ENCODE results near the gene IMPACT.

The IMPACT gene

DNA sequence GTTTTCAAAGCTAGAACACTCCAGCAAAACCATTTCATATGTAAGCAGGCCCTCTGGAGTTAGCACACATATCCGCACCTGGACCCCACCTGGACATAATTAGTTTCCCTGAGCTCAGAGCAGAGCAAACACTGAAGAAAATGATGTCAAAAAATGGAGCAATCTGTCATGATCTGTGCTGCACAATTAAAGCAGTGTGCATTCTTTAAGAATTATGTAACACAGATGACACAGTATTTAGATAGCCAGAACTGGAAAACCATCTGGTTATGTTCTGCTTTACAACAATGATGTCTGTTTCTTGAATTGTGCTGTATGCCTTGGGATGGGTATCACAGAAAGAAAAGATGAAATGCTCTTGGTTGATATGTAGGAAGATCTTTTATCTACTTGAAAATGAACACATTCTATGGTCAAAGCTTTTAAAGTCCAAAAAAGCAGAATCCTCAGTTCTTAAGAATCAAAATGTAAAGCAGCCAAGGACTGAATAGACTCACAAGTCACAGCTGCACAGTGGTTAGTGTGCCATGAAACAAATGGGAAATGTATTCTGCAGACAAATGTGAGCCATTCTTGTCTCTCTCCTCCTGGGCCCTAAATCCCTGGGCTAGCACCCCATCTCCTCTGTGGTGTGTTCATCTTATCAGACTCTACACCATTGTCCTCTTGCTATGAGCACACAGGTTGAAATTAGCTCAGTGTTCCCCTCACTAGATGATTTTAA, 70.7 kb downstream of the IMPACT start:
- TF ChIP-seq, protein P1, sequence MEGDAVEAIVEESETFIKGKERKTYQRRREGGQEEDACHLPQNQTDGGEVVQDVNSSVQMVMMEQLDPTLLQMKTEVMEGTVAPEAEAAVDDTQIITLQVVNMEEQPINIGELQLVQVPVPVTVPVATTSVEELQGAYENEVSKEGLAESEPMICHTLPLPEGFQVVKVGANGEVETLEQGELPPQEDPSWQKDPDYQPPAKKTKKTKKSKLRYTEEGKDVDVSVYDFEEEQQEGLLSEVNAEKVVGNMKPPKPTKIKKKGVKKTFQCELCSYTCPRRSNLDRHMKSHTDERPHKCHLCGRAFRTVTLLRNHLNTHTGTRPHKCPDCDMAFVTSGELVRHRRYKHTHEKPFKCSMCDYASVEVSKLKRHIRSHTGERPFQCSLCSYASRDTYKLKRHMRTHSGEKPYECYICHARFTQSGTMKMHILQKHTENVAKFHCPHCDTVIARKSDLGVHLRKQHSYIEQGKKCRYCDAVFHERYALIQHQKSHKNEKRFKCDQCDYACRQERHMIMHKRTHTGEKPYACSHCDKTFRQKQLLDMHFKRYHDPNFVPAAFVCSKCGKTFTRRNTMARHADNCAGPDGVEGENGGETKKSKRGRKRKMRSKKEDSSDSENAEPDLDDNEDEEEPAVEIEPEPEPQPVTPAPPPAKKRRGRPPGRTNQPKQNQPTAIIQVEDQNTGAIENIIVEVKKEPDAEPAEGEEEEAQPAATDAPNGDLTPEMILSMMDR (IDR thresholded peaks at IDR 0.05) = no peak

DNA sequence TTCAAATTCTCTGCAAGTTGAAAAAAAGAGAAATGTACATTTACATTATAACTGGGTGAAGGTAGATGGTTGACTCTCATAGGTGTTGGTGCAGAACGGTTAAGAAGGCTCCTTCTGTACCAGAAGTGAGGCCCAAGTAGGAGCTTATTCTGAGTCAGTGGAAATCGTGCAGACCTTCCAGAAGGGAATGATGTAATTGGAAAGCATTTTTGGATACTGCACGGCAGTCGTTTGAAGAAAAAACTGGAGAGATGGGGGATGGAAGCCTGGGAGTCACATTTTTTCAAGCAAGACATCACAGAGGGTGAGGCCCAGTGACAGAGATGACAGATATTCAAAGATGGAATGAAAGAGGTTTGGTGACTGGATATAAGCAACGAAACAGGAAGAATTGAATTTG, 73.3 kb downstream of the IMPACT start:
- TF ChIP-seq, protein P1 (IDR thresholded peaks at IDR 0.05) = no peak

DNA sequence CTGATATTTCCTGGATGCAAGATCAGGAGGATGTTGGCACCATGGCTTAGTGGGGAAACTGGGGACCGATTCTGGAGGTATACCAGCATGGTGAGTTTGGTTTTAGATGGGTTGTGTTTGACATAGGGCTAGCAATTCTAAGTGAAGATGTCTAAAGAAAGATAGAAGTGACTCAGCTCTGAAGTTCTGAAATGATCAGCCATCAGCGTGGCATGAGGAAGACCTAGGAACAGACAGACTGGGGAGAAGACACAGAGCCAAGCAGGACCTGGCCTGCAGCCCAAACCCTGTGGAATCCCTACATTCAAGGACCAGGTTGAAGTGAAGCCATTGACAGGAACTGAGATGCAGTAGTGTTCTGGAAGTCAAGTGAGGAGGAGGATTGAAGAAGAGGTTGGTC, 73.7 kb downstream of the IMPACT start:
- TF ChIP-seq, protein P1 (IDR thresholded peaks at IDR 0.05) = no peak

DNA sequence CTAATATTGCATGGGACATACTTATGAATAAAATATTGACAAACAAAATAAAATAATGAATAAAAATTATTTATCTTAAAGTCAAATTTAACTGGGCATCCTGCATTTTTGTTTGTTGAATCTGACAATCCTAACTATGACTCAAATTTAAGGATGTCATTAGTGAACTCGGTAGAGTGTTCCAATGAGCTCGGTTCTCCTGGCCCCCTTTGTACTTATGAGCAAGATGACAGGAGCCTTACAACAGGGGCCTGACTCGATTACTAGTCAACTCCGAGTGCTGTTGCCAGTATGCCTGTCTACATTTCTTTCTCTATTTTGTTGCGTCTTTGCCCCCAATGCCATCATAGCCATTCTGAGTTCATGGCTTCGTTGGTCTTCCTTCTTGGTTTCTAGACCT, 74.3 kb downstream of the IMPACT start:
- TF ChIP-seq, protein P1 (IDR thresholded peaks at IDR 0.05) = no peak

DNA sequence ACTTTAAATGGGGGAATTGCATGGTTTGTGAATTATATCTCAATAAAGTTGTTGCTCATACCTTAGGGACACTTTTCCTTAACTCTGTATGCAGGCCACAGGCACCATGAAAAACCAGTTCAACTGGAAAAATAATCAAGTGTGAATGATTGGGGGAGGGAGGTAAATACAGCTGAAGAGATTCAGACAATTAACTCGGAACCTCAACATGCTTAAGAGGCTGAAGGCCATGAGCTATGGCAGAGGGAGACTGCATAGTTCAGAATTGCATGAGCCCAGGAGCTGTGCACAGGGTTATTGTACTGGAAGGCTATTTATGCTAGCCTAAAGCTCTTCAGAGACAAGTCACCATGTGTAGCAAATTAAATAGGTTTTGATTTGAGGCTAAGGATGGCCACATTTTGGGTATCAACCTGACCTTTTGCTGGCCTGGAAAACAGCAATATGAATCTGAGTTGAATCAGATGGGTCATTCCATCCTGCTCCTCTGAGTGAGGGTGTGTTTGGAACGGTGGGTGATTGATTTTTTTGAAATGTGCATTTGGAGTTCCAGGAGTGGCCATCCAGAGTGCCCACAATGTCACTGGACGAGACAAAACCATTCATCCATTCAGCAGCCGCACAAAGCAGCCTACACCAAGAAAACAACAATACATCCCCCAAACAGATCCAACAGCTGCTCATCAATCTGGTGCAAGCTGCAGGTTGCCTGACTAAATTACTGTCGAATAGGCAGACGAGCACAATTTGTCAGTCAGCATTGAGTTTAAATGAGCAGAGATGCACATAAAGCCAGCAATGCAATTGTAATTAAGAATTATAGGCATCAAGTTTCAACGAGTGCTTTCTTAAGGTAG, 76.4 kb downstream of the IMPACT start:
- TF ChIP-seq, protein P1 (IDR thresholded peaks at IDR 0.05) = no peak
